Measurements from ENCODE around the gene LY6G5C.

The LY6G5C gene

GRCh38 chr6:31663126-31663960 is 17.5 kb downstream of the LY6G5C start:
- in situ Hi-C loops (cut with MboI; ENCODE audit: low sequenced_read_pairs), result no loop called here

DNA sequence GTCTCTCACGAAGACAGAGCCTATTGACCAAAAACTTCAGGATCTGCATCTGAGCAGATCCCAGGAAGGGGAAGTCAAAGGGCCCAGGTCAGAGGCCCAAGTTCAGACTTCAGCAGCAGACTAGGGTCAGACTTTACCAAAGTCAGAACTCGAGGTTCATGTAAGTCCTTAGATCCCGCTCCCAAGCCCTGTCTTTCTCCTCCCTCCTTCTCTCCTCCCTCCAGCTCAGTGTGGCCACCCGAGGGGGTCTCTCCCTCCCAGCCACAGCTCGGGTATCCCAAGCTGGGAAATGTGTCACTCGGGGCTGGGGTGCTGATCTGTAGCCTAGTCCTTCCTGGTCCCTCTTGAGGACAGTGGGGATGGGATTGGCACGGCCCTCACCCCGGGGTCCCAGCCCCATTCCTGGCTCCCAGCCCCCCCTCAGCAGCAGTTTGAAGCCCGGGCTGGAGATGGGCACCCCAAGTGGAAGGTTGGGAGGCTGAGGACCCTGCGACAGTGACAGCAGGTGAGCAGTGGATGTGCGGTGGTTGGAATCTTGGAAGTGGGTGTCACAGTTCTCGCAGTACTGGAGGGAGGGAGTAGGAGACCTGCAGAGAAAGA is 18.6 kb downstream of the LY6G5C start:
- in situ Hi-C loops (cut with MboI; ENCODE audit: low sequenced_read_pairs), result no loop called here

GRCh38 chr6:31661262-31662123 is 19.4 kb downstream of the LY6G5C start:
- in situ Hi-C loops (cut with MboI; ENCODE audit: low sequenced_read_pairs), result no loop called here

DNA sequence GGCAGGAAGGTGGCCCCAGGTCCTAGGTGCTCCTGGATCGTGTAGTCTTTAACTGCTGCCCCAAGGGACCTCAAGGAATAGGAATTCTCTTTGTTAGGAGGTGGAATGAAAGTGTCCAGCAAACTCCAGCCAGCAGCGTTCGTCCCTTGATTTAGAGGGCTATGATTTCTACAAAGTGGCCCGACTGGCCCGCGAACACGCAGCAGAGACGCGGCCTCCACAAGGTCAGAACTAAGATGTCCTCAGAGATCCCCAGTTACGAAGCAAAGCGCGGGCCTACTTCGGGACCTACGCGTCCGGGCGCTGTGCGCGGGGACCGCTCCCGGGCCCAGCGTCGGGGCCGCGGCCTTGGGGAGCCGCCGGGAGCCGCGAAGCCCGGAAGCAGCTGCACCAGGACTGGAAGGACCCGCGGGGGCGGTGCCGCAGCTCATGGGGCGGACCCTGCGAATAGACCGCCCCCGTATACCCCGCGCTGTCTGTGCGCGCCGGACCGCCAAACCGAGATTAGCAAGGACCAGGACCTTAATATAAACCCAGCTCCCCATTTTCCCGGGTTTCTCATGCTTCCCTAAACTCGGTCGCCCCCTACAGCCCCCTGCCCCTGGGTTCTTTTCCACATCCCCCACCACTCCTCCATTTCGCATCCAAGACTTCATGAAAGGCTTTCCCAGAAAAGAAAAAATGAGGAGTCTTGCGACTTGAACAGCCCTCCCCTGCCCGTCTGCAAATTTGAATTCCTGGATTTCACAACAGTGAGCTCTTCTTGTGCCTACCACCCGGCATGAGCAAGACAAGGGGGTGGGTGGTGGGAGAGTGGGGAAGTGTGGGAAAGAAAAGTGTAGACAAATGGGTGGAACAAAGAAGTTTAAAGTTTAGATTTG is 20.2 kb downstream of the LY6G5C start, which contains the start of gene C6orf47:
TSS of gene C6orf47 (minus strand) at position 398 of the 881 bp plus-strand sequence. CDS start 831 bp downstream, outside the sequence.
- in situ Hi-C loops (cut with MboI; ENCODE audit: low sequenced_read_pairs), result no loop called here

DNA sequence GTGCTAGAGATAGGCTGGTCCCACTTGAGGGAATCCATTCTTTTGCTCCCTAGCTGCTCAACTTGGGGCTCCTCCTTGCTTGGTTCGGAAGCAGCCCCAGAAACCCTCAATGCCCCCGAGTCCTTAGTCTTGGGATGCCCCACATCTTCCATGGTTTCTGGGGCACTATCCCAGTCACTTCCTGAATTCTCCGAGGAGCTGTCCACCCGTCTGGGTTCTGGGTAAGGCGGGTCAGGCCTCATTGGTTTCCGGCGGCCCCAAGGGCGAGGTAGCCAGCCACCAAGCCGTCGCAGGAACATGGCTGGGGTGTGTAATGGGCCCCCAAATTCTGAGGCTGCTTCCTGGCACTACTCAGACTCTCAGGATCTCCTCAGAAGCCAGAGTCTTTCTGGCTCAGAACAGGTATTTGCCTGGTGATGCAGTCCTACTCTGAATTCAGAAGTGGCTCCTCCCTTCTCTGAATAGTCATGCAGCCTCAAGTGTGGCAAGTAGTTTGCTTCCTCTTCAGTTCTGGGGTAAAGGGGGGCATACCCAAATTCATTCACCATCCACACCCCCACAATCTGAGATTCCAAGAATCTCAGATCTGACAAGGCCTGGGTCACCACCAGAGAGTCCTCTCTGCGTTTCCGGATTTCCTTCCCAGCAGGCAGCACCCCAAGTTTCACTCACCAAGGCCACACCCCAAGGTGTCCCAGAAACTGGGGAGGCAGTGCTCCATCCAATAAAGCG is 21.1 kb downstream of the LY6G5C start:
- in situ Hi-C loops (cut with MboI; ENCODE audit: low sequenced_read_pairs), result no loop called here

DNA sequence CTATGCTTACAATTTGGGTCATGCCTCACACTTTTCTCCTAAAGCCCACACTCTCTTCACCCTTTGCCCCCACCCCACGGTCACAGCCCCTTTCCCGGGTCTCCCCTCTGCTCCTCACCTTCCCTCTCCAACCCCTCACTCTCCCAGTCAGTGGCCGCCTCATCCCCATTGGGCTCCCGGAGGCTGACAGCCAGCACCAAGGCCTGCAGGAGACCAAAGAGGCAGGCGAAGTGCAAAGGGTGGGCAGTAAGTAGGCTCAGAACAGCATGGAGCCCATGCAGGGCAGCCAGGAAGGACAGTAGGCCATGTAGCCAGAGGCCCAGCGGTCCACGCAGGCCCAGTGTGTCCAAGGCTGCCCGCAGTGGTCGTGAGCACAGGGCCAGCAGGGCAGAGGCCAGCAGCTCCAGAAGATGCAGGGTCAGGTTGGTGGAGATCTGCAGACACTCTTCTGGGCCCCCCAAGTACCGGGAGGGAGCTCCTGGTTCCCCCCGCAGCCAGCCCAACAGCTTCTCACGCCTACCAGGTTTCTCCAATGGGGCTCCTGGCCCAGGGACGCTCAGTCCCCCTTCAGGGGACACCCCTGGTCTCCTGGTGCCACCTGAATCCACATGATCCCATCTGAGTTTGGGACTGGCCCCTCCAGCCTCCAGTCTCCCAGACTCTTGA is 21.8 kb downstream of the LY6G5C start:
- in situ Hi-C loops (cut with MboI; ENCODE audit: low sequenced_read_pairs), result no loop called here

DNA sequence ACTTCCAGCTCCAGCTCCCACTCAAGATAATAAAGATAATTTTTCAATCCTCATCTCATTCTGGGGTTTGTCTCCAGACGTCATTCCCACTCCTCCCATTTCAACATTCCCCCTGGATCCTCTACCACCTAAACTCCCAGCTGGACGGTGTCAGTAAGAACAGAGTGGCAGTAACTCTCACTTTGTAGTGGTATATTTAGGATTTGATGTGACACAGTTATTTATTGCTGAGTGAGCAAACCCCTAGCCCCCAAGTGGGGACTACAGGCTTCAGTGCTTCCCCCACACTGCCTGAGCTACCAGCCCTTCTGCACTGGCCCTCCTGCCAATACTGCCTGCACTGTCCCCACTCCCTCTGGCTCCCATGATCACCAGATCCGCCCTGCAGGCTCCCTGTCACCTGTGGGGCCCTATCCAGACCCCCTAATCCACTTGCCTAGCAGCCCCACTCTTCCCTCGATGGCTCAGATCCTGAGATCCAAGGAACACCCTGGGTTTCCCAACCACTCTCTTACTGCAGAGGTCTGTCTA is 22.6 kb downstream of the LY6G5C start:
- in situ Hi-C loops (cut with MboI; ENCODE audit: low sequenced_read_pairs), result no loop called here

DNA sequence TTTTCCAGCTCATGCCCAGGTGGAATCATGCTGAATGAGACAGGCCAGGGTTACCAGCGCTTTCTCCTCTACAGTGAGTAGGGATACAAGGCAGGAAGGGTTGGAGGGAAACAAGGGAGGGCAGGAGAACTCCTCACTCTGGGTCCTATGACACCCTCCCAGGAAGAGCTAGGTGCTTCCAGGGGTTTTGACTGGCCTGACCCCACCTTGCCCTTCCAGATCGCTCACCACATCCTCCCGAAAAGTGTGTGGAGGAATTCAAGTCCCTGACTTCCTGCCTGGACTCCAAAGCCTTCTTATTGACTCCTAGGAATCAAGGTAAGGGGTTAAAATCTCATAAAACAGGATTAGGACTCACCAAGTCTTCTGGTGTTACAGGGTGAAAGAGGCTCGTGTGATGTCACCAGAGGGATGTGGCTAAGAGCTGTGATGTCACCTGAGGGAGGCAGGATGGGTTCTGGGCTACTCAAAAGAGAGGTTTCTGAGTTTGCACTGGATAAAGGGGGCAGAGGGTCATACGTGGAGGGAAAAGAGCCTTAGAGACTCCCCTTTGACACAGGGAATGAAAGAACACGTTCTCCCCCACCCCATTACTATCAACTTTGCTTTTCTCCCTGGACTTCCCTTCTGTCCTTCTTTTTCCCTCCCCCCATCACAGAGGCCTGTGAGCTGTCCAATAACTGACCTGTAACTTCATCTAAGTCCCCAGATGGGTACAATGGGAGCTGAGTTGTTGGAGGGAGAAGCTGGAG is 23.3 kb downstream of the LY6G5C start:
- in situ Hi-C loops (cut with MboI; ENCODE audit: low sequenced_read_pairs), result no loop called here

- in situ Hi-C loops (cut with MboI; ENCODE audit: low sequenced_read_pairs), result no loop called here
Measured at GRCh38 chr6:31655349-31656237, 25.3 kb downstream of the LY6G5C start, which contains the start of gene APOM. Gene APOM (plus strand): TSS chr6:31655894. CDS start chr6:31655967, 73 bp downstream.

GRCh38 chr6:31654574-31655348 is 26.1 kb downstream of the LY6G5C start:
- in situ Hi-C loops (cut with MboI; ENCODE audit: low sequenced_read_pairs), result no loop called here

DNA sequence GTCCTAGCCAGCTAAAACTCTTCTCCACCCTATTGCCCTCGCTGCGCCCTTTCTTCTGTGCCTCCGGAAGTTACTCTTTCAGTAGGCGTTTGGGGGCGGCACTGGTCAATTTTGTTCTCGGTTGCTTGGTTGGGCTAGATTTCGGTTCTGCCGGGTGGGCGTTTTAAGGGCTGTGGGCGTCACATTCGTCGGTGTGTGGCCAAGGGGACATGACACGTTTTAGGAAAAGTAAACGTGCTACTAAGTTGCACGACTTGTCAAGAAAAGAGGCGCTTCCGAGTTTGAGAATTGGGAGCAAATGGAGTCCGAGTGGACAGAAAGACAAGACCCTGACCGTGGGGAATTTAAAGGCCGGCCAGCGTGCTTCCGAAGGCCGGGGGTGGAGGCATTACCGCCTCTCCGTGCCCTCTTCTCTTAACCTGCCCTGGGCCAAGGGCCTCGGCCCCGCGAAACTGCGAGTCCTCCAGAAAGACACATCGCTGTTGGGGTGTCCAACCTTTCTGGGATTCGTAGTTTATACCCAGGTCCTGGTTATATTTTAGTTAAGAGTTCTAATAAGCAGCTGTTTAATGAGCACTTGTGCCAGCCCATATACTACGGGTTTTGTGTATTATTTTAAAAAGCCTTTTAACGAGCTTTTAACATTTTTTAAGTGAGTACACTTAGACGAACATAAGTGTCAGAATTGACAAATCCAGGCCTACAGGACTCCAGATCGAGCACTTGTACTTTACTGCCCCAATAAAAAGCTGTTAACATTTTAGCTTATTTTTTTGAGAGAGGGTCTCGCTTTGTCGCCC is 27.7 kb downstream of the LY6G5C start:
- in situ Hi-C loops (cut with MboI; ENCODE audit: low sequenced_read_pairs), result no loop called here

GRCh38 chr6:31651602-31652191 is 29.2 kb downstream of the LY6G5C start:
- in situ Hi-C loops (cut with MboI; ENCODE audit: low sequenced_read_pairs), result no loop called here

DNA sequence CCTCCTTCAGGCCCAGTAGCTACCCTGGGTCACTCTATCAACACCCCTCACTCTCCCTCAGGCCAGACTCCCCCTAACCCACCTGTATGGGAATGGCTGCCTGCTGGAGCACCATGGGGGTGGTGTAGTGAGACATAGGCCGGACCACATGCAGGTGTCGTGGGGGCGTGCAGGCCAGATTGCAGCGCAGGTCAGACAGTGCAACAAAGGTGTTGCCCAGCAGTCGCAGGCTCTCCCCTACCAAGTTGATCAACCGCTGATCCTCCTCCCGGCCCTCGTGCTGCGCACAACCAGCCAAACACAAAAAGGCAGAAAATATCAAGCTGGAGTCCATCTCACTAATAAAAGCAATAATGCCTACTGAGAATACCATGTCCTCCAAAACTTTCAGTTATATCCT is 35.5 kb downstream of the LY6G5C start:
- in situ Hi-C loops (cut with MboI; ENCODE audit: low sequenced_read_pairs), result no loop called here

- in situ Hi-C loops (cut with MboI; ENCODE audit: low sequenced_read_pairs), result no loop called here
Measured at GRCh38 chr6:31643818-31644454, 36.9 kb downstream of the LY6G5C start.
